H1 (cell line): ENCODE results near the gene KLHL17. TPM values are rescaled to one million over a fixed set of nuclear protein-coding genes. Genes with fewer than 3 reads are reported as not detected.
A peak's percentile ranks its signal among the peaks of the same experiment; 100 is the strongest.

Source experiments
- CTCF ChIA-PET: fragments of 300-600 bp; sonication (Branson Sonifier 250); formaldehyde crosslinking; loops from one replicate; lab custom pipeline; 2021; ENCODE audit not compliant: partially characterized antibody; lab: Charles Lee
- POLR2A ChIA-PET: fragments of 300-600 bp; sonication (Branson Sonifier 250); formaldehyde crosslinking; loops from one replicate; lab custom pipeline; 2021; ENCODE audit warnings: inconsistent platforms; ENCODE audit not compliant: partially characterized antibody; lab: Charles Lee
- DNase-seq, 2 experiments: peaks; one replicate each; pipeline versions ENCODE4 v3.0.0 to v3.0.0-alpha.2; 2010 to 2022; ENCODE audit warnings: low spot score in 2 of 2, low read depth in 1 of 2, mixed read lengths in 1 of 2
- FAIRE-seq: peaks from 2 replicates; lab custom pipeline; 2011; peaks lifted over from hg19 to GRCh38; lab: Jason Lieb, UNC
- H2AFZ ChIP-seq: 2 replicates; pipeline ENCODE4 v1.8.1; 2012; ENCODE audit warnings: low read length, inconsistent platforms
- H2AK5ac ChIP-seq: 2 replicates; pipeline ENCODE4 v1.6.1; 2013; ENCODE audit warnings: low read depth, low read length
- H2BK120ac ChIP-seq: replicated peaks from 2 replicates; pipeline ENCODE3; 2013; ENCODE audit warnings: low read depth, low read length, inconsistent platforms
- H2BK12ac ChIP-seq: 2 replicates; pipeline ENCODE4 v1.6.1; 2013; ENCODE audit warnings: low read depth, low read length
- H2BK15ac ChIP-seq: 2 replicates; pipeline ENCODE4 v1.6.1; 2013; ENCODE audit warnings: low read length
- H2BK20ac ChIP-seq: 2 replicates; pipeline ENCODE4 v1.6.1; 2013; ENCODE audit warnings: low read length
- H2BK5ac ChIP-seq: 2 replicates; pipeline ENCODE4 v1.6.1; 2013; ENCODE audit warnings: low read depth, low read length
- H3K14ac ChIP-seq: 2 replicates; pipeline ENCODE4 v1.6.1; 2013; ENCODE audit warnings: inconsistent platforms; ENCODE audit not compliant: insufficient read length
- H3K18ac ChIP-seq: 2 replicates; pipeline ENCODE4 v1.6.1; 2013; ENCODE audit warnings: low read length; ENCODE audit errors: extremely low read depth
- H3K23ac ChIP-seq: 2 replicates; pipeline ENCODE4 v1.6.1; 2013; ENCODE audit warnings: inconsistent platforms; ENCODE audit not compliant: insufficient read length
- H3K23me2 ChIP-seq: 2 replicates; pipeline ENCODE4 v1.6.1; 2013; ENCODE audit warnings: low read depth, low read length
- H3K27ac ChIP-seq: 2 replicates; pipeline ENCODE4 v1.6.1; 2011; ENCODE audit warnings: low read depth, low read length, inconsistent platforms
- H3K27me3 ChIP-seq, 4 experiments: replicated peaks in 1 of 4; 1 replicate in 1 of 4; 2 replicates in 3 of 4; pipeline versions ENCODE4 v1.6.1 to v1.8.1; 2011 to 2013; ENCODE audit warnings: low read length in 3 of 4, mild to moderate bottlenecking in 3 of 4, inconsistent platforms in 2 of 4, mixed read lengths in 2 of 4, moderate library complexity in 1 of 4; ENCODE audit not compliant: control insufficient read depth in 3 of 4, insufficient read depth in 3 of 4; ENCODE audit errors: extremely low read depth in 1 of 4
- H3K36me3 ChIP-seq, 4 experiments: 2 replicates each; pipeline versions ENCODE4 v1.6.1 to v1.8.1; 2011 to 2013; ENCODE audit warnings: mild to moderate bottlenecking in 4 of 4, low read length in 3 of 4, moderate library complexity in 2 of 4, control low read depth in 1 of 4, inconsistent platforms in 1 of 4; ENCODE audit not compliant: insufficient read depth in 4 of 4, control insufficient read depth in 2 of 4
- H3K4ac ChIP-seq: replicated peaks from 2 replicates; pipeline ENCODE3; 2013; ENCODE audit warnings: low read length, low read depth, mixed read lengths, inconsistent platforms; ENCODE audit not compliant: insufficient read length
- H3K4me1 ChIP-seq, 4 experiments: replicated peaks in 1 of 4; 1 replicate in 1 of 4; 2 replicates in 3 of 4; pipeline versions ENCODE4 v1.6.1 to v1.8.1; 2011 to 2013; ENCODE audit warnings: low read length in 3 of 4, inconsistent platforms in 2 of 4, mixed read lengths in 1 of 4; ENCODE audit not compliant: insufficient read depth in 4 of 4, control insufficient read depth in 3 of 4
- H3K4me2 ChIP-seq, 2 experiments: 2 replicates each; pipeline versions ENCODE4 v1.6.1 to v1.8.1; 2011 to 2013; ENCODE audit warnings: low read depth in 2 of 2, low read length in 2 of 2, control low read depth in 1 of 2, inconsistent platforms in 1 of 2, mild to moderate bottlenecking in 1 of 2; ENCODE audit not compliant: insufficient read depth in 1 of 2
- H3K4me3 ChIP-seq, 4 experiments: fragments of 200-600, 300-600 bp in 1 of 4; sonication (generic), shearing (Covaris generic), sonication (Bioruptor Twin) in 1 of 4; 2 replicates each; pipeline versions ENCODE4 v1.5.1 to v1.8.1; 2011 to 2016; ENCODE audit warnings: low read length in 4 of 4, low read depth in 3 of 4, control low read depth in 2 of 4, inconsistent platforms in 2 of 4, mild to moderate bottlenecking in 2 of 4, mixed read lengths in 1 of 4, moderate library complexity in 1 of 4; ENCODE audit not compliant: insufficient read depth in 2 of 4; ENCODE audit errors: extremely low read depth in 1 of 4
- H3K56ac ChIP-seq: replicated peaks from 2 replicates; pipeline ENCODE3; 2013; ENCODE audit warnings: low read depth, mild to moderate bottlenecking, mixed read lengths, low read length, inconsistent platforms; ENCODE audit not compliant: insufficient read length
- H3K79me1 ChIP-seq: 2 replicates; pipeline ENCODE4 v1.6.1; 2013; ENCODE audit warnings: low read depth, low read length, control low read depth
- H3K79me2 ChIP-seq, 2 experiments: 2 replicates each; pipeline versions ENCODE4 v1.6.1 to v1.8.1; 2012 to 2013; ENCODE audit warnings: low read length in 2 of 2, mild to moderate bottlenecking in 2 of 2, inconsistent platforms in 1 of 2; ENCODE audit not compliant: insufficient read depth in 2 of 2, control insufficient read depth in 1 of 2
- H3K9ac ChIP-seq, 4 experiments: replicated peaks in 1 of 4; 1 replicate in 1 of 4; 2 replicates in 3 of 4; pipeline versions ENCODE4 v1.6.1 to v1.8.1; 2011 to 2013; ENCODE audit warnings: low read depth in 3 of 4, low read length in 3 of 4, control low read depth in 2 of 4, mild to moderate bottlenecking in 2 of 4, moderate library complexity in 2 of 4, inconsistent platforms in 1 of 4; ENCODE audit errors: extremely low read depth in 1 of 4
- H3K9me3 ChIP-seq, 2 experiments: 2 replicates each; pipeline versions ENCODE4 v1.6.1 to v1.8.1; 2012 to 2013; ENCODE audit warnings: mild to moderate bottlenecking in 2 of 2, moderate library complexity in 2 of 2, control low read depth in 1 of 2, inconsistent platforms in 1 of 2, low read depth in 1 of 2, low read length in 1 of 2, mixed read lengths in 1 of 2; ENCODE audit not compliant: insufficient read depth in 2 of 2
- H4K20me1 ChIP-seq, 2 experiments: replicated peaks in 1 of 2; 2 replicates each; pipeline versions ENCODE3 to v1.8.1; 2011 to 2013; ENCODE audit warnings: inconsistent platforms in 2 of 2, low read length in 2 of 2, mild to moderate bottlenecking in 1 of 2; ENCODE audit not compliant: insufficient read depth in 2 of 2, control insufficient read depth in 1 of 2
- H4K5ac ChIP-seq: 2 replicates; pipeline ENCODE4 v1.6.1; 2013; ENCODE audit warnings: low read length, low read depth, mixed read lengths, inconsistent platforms; ENCODE audit not compliant: insufficient read length
- H4K8ac ChIP-seq: 2 replicates; pipeline ENCODE4 v1.8.0; 2013; ENCODE audit warnings: mild to moderate bottlenecking, moderate library complexity, low read length, inconsistent platforms; ENCODE audit not compliant: insufficient read depth; ENCODE audit errors: extremely low read depth
- H4K91ac ChIP-seq: replicated peaks from 2 replicates; pipeline ENCODE3; 2013; ENCODE audit warnings: low read length, mixed read lengths, inconsistent platforms; ENCODE audit not compliant: insufficient read length
- EGR1 ChIP-seq: IDR thresholded peaks from 2 replicates; pipeline ENCODE4 v1.6.1; 2011; ENCODE audit warnings: low read depth, low read length, borderline replicate concordance
- FOSL1 ChIP-seq: IDR thresholded peaks from 2 replicates; pipeline ENCODE4 v1.6.1; 2011; ENCODE audit warnings: mild to moderate bottlenecking, low read depth, low read length, moderate library complexity; ENCODE audit not compliant: insufficient read depth
- whole genome bisulfite sequencing, 2 experiments: shearing (Covaris generic) in 1 of 2; methylation state at CpG; one replicate each; pipeline versions ENCODE4 v1.1.6 to v1.1.7; 2013 to 2015; ENCODE audit warnings: low lambda C conversion rate in 2 of 2, mixed read lengths in 2 of 2, inconsistent platforms in 1 of 2, low coverage in 1 of 2, missing lambda C conversion rate in 1 of 2; ENCODE audit not compliant: insufficient replicate concordance in 2 of 2, insufficient coverage in 1 of 2, insufficient read length in 1 of 2; ENCODE audit errors: extremely low coverage in 1 of 2, missing lambda C conversion rate in 1 of 2; 5-methylcytosine and 5-hydroxymethylcytosine counted together
- polyA plus RNA-seq, 7 experiments: library from polyadenylated mRNA; depleted of rRNA in 3 of 7; stranded (reverse) in 5 of 7; unstranded in 2 of 7; fragments of >200 nt in 5 of 7; fragments of 200-250 nt in 2 of 7; gene quantifications; 1 replicate in 5 of 7; 2 replicates in 1 of 7; 4 replicates in 1 of 7; pipeline versions ENCODE4 v1.2.1 to v1.2.3, GENCODE V29; 2011 to 2013; ENCODE audit warnings: missing spikeins in 2 of 7, mixed read lengths in 2 of 7
- total RNA-seq: library from RNA; stranded (reverse); fragmentation: NEBNext Ultra II Directional; extraction: Animal tissue kit (Norgen Biotek cat#: 25700); gene quantifications from 2 replicates; pipeline ENCODE4 v1.2.1, GENCODE V29; 2021

Gene KLHL17
- total and polyA plus RNA-seq, 2 of the 8 experiments (the other 6 are each of a cell fraction or from before 2014, with no cell fraction given), result 32.6 to 36.1 TPM

- peak overlapping the region; percentile 14; the same call in 1 of the 2 replicates for H4K8ac ChIP-seq
- no peak overlapping the region for H3K56ac ChIP-seq
- no peaks in the 10 kb centered on the region; the same call in 1 of the 2 replicates for H3K79me1 ChIP-seq
- H3K36me3 ChIP-seq, result peaks cover 2 to 23% (median 10%) of the 10 kb centered on the region in 4 experiments; a peak in 7 of 8 replicates
- no peak overlapping the region for H3K27ac ChIP-seq
- H3K23ac ChIP-seq, result no peak overlapping the region
- H3K4me3 ChIP-seq, result no peak overlapping the region
- H3K23me2 ChIP-seq, result peaks cover 7% of the 10 kb centered on the region; the same call in 1 of the 2 replicates
- H3K27me3 ChIP-seq, result peaks cover 43 to 50% (median 49%) of the 10 kb centered on the region in 4 experiments
- no peaks in the 10 kb centered on the region for H3K79me2 ChIP-seq
- 79% methylated on average over 22 of the region's 27 CpGs; no CpG with 5 or more reads in 1 of the 2 experiments for WGBS, 2 experiments
- DNase-seq (no peak), FAIRE-seq (no peak)
- no peak overlapping the region for H2BK15ac ChIP-seq
- H3K9me3 ChIP-seq, result no peaks in the 10 kb centered on the region
- no peak overlapping the region for H3K14ac ChIP-seq
- H2AK5ac ChIP-seq, result no peak overlapping the region
- no peak overlapping the region for H2BK20ac ChIP-seq
- peak overlapping the region in 1 of 2 experiments; percentile 71; a peak in 1 of 4 replicates for H3K4me2 ChIP-seq
- TF ChIP-seq EGR1 (peak; percentile 44; the same call in 1 of the 2 replicates), FOSL1 (no peak)
- peaks cover 3 to 34% (median 22%) of the 10 kb centered on the region in 4 experiments for H3K4me1 ChIP-seq
- ChIA-PET POLR2A (interaction anchor here (0.7 to 9.5 kb wide), 11 partner anchors 8 to 138 kb away, joined by 3 to 65 read pairs (median 4); partner anchors contain the start of genes NOC2L, PLEKHN1 and SAMD11), CTCF (interaction anchor here (0.7 to 2.9 kb wide), 7 partner anchors 10 to 40 kb away, joined by 3 to 13 read pairs (median 5); no protein-coding TSS in a partner anchor)
- no peak overlapping the region for H3K9ac ChIP-seq
- no peak overlapping the region for H3K4ac ChIP-seq
- no peak overlapping the region for H2AFZ ChIP-seq
- H2BK5ac ChIP-seq, result no peak overlapping the region
- H2BK12ac ChIP-seq, result no peak overlapping the region
- no peak overlapping the region for H4K91ac ChIP-seq
- H4K5ac ChIP-seq, result no peak overlapping the region
- H4K20me1 ChIP-seq, result peaks cover 15 to 31% of the 10 kb centered on the region in 2 experiments
- H3K18ac ChIP-seq, result no peak overlapping the region
- no peak overlapping the region for H2BK120ac ChIP-seq
Observed at GRCh38 chr1:943545-944340, 16.6 kb upstream of the KLHL17 start.
